OCI-LY3 (cell line): ENCODE measurements around the gene ATP6V0A1.

Source experiments
- EZH2phosphoT487 ChIP-seq: fragments of 200-600 bp; shearing (Covaris generic); IDR thresholded peaks from 2 replicates; pipeline ENCODE4 v1.6.1; 2018; ENCODE audit warnings: antibody characterized with exemption, mixed run types, low read depth
- TF ChIP-seq, protein P1 (sequence below): fragments of 200-600, 300-600 bp; sonication (generic); IDR thresholded peaks from 2 replicates; pipeline ENCODE4 v1.5.1; 2014; ENCODE audit warnings: antibody characterized with exemption, low read length, low read depth

DNA sequence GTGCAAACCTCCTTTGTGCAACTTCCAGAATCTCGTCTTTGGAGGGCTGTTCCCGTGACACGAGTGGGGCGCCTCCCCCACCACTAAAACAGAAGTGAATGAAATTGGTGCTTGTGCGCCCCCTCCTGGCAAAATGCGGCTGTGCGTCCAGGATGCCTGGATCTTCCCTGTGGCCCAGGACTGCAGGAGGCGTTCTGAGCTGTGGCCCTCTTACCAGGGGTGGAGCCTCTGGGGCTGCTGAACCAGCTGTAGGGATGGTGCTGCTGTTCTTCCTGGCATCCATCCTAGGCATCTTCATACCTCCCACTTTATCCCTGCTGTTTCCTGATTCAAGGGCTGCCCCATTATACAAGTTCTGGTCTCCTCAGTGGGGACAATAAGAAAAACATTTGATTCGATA is 58.8 kb downstream of the ATP6V0A1 start:
- TF ChIP-seq, protein P1, sequence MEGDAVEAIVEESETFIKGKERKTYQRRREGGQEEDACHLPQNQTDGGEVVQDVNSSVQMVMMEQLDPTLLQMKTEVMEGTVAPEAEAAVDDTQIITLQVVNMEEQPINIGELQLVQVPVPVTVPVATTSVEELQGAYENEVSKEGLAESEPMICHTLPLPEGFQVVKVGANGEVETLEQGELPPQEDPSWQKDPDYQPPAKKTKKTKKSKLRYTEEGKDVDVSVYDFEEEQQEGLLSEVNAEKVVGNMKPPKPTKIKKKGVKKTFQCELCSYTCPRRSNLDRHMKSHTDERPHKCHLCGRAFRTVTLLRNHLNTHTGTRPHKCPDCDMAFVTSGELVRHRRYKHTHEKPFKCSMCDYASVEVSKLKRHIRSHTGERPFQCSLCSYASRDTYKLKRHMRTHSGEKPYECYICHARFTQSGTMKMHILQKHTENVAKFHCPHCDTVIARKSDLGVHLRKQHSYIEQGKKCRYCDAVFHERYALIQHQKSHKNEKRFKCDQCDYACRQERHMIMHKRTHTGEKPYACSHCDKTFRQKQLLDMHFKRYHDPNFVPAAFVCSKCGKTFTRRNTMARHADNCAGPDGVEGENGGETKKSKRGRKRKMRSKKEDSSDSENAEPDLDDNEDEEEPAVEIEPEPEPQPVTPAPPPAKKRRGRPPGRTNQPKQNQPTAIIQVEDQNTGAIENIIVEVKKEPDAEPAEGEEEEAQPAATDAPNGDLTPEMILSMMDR: peak; percentile 97
- no peak for TF ChIP-seq EZH2phosphoT487
